OCI-LY7 (cell line): ENCODE results near the gene SCNN1B. TPM values are rescaled to one million over a fixed set of nuclear protein-coding genes. Genes with fewer than 3 reads are reported as not detected.

Source experiments
- BruUV-seq: library from RNA; stranded (reverse); fragments of 400-500 nt; replicated peaks from 2 replicates; lab custom pipeline; 2021; lab: Mats Ljungman, UMichigan
- CTCF ChIA-PET: fragments of 300-600 bp; sonication (Branson Sonifier 250); formaldehyde crosslinking; loops from one replicate; lab custom pipeline; 2022; ENCODE audit warnings: antibody characterized with exemption; ENCODE audit not compliant: unreplicated experiment; lab: Charles Lee
- POLR2A ChIA-PET: fragments of 300-600 bp; sonication (Branson Sonifier 250); formaldehyde crosslinking; loops from one replicate; lab custom pipeline; 2022; ENCODE audit warnings: antibody characterized with exemption; lab: Charles Lee
- DNase-seq: peaks from one replicate; pipeline ENCODE4 v3.0.0-alpha.2; 2015; ENCODE audit warnings: low spot score
- H2AFZ ChIP-seq: fragments of 200-600 bp; sonication (generic), shearing (Covaris generic); 2 replicates; pipeline ENCODE4 v1.6.1; 2014; ENCODE audit warnings: mild to moderate bottlenecking, antibody characterized with exemption, low read length, moderate library complexity
- H3K27ac ChIP-seq: fragments of 200-600 bp; sonication (generic); 2 replicates; pipeline ENCODE4 v1.5.1; 2014; ENCODE audit warnings: mixed run types, low read depth, mild to moderate bottlenecking, moderate library complexity, low read length, inconsistent platforms; ENCODE audit not compliant: poor library complexity, severe bottlenecking
- H3K36me3 ChIP-seq: fragments of 200-600 bp; sonication (generic); 2 replicates; pipeline ENCODE4 v1.6.1; 2014; ENCODE audit warnings: mild to moderate bottlenecking, antibody characterized with exemption, low read length, moderate library complexity, mixed read lengths; ENCODE audit not compliant: insufficient read depth
- H3K4me1 ChIP-seq: fragments of 200-600 bp; sonication (generic); 2 replicates; pipeline ENCODE4 v1.5.1; 2014; ENCODE audit warnings: mild to moderate bottlenecking, low read length; ENCODE audit not compliant: insufficient read depth, poor library complexity, severe bottlenecking
- H3K4me2 ChIP-seq: fragments of 200-600 bp; sonication (generic); 2 replicates; pipeline ENCODE4 v1.6.1; 2014; ENCODE audit warnings: mild to moderate bottlenecking, low read length
- H3K4me3 ChIP-seq: fragments of 200-600 bp; sonication (generic); 2 replicates; pipeline ENCODE4 v1.5.1; 2014; ENCODE audit warnings: mild to moderate bottlenecking, low read depth, low read length; ENCODE audit not compliant: poor library complexity, severe bottlenecking
- H3K79me2 ChIP-seq: fragments of 200-600 bp; sonication (generic); 2 replicates; pipeline ENCODE4 v1.6.1; 2016; ENCODE audit warnings: low read depth, mild to moderate bottlenecking, low read length, moderate library complexity, mixed read lengths; ENCODE audit not compliant: insufficient read depth
- H3K9me2 ChIP-seq: fragments of 200-600 bp; sonication (generic); 2 replicates; pipeline ENCODE4 v1.6.1; 2016; ENCODE audit warnings: mild to moderate bottlenecking, low read length, mixed read lengths; ENCODE audit not compliant: insufficient read depth
- H3K9me3 ChIP-seq: fragments of 200-600 bp; sonication (generic); 2 replicates; pipeline ENCODE4 v1.6.1; 2014; ENCODE audit warnings: mild to moderate bottlenecking, mixed run types, low read length, mixed read lengths
- H4K20me1 ChIP-seq: fragments of 200-600 bp; sonication (generic); 2 replicates; pipeline ENCODE4 v1.6.1; 2014; ENCODE audit warnings: mild to moderate bottlenecking, antibody characterized with exemption, low read length, moderate library complexity, mixed read lengths; ENCODE audit not compliant: insufficient read depth
- EZH2phosphoT487 ChIP-seq: fragments of 200-600 bp; sonication (generic); IDR thresholded peaks from 2 replicates; pipeline ENCODE4 v1.6.1; 2018; ENCODE audit warnings: low read depth, borderline replicate concordance, mild to moderate bottlenecking, mixed run types, antibody characterized with exemption, low read length, moderate library complexity, mixed read lengths
- intact Hi-C: fragments of 100-400 bp; cut with micrococcal nuclease; formaldehyde crosslinking; loops from one replicate; pipeline ENCODE4 v1.10.0; 2022; ENCODE audit not compliant: unreplicated experiment
- total RNA-seq, 2 experiments: library from RNA; depleted of rRNA in 1 of 2; stranded (reverse); fragments of >200 nt in 1 of 2; shearing (Covaris generic) in 1 of 2; gene quantifications; 2 replicates each; pipeline ENCODE4 v1.2.3, GENCODE V29; 2014 to 2022
- TF ChIP-seq, protein P1 (sequence below): fragments of 200-600 bp; sonication (generic); conservative IDR thresholded peaks from 2 replicates; pipeline ENCODE4 v1.5.1; 2014; ENCODE audit warnings: mild to moderate bottlenecking, antibody characterized with exemption, low read length, moderate library complexity, mixed read lengths

The SCNN1B gene
- total RNA-seq, 2 experiments from 2014 or later: 0.23 TPM; not detected in 1

DNA sequence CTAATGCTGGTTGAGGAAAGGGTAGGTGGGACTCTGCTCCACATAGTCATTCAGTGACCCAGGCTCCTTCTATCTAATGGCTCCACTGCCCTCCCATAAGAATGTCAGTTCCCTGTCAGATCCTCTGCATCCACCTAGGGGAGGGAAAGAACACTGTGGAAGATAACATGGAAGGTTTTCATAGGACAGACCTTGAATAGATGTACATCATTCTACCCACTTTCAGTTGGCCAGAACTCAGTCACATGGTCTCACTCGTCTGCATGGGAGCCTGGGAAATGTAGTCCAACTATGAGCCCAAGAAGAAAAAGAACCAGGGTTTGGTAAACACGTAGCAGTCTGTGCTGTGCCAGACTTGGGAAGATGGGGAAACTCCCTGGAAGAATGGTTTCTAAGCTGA is 27.1 kb upstream of the SCNN1B start:
- no peaks in the 10 kb centered on the region for H3K9me2 ChIP-seq
- no peaks in the 10 kb centered on the region for H4K20me1 ChIP-seq
- no peak overlapping the region for H3K27ac ChIP-seq
- H3K9me3 ChIP-seq: 0 out of 2 replicates have a peak, but pooled peaks cover 5% of the 10 kb centered on the region
- peak overlapping the region; percentile 18; the same call in 1 of the 2 replicates for H2AFZ ChIP-seq
- ChIA-PET POLR2A (no interaction called here), CTCF (no interaction called here)
- H3K4me3 ChIP-seq: no peak overlapping the region
- no peak for DNase-seq
- H3K36me3 ChIP-seq: no peaks in the 10 kb centered on the region
- intact Hi-C loops: no loop called here
- TF ChIP-seq, protein P1, sequence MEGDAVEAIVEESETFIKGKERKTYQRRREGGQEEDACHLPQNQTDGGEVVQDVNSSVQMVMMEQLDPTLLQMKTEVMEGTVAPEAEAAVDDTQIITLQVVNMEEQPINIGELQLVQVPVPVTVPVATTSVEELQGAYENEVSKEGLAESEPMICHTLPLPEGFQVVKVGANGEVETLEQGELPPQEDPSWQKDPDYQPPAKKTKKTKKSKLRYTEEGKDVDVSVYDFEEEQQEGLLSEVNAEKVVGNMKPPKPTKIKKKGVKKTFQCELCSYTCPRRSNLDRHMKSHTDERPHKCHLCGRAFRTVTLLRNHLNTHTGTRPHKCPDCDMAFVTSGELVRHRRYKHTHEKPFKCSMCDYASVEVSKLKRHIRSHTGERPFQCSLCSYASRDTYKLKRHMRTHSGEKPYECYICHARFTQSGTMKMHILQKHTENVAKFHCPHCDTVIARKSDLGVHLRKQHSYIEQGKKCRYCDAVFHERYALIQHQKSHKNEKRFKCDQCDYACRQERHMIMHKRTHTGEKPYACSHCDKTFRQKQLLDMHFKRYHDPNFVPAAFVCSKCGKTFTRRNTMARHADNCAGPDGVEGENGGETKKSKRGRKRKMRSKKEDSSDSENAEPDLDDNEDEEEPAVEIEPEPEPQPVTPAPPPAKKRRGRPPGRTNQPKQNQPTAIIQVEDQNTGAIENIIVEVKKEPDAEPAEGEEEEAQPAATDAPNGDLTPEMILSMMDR: no peak
- TF ChIP-seq EZH2phosphoT487: no peak
- no peak overlapping the region for H3K4me2 ChIP-seq
- H3K4me1 ChIP-seq: no peaks in the 10 kb centered on the region
- H3K79me2 ChIP-seq: no peaks in the 10 kb centered on the region
- no TSS peak for BruUV-seq

DNA sequence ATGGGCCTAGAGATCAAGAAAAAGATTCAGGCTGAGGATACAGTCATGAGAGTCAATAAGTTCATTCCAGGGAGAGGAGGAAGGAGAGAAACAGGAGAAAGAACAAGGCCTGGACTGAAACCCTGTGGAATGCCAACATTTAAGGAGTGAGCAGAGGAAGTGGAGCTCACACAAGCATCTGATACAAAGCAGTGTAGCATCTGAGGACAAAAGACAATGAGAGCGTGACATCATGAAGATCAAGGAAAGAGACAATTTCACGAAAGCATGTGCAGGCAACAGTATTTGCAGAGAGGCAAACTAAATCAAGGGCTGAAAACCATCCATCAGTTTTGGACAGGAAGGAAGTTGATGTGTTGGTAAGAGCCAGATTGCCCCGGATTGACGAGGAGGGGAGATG is 25.3 kb upstream of the SCNN1B start:
- no peaks in the 10 kb centered on the region for H3K9me3 ChIP-seq
- CTCF ChIA-PET: no interaction called here
- H3K4me2 ChIP-seq: no peak overlapping the region
- H3K79me2 ChIP-seq: no peaks in the 10 kb centered on the region
- BruUV-seq: no TSS peak
- H3K4me1 ChIP-seq: no peaks in the 10 kb centered on the region
- H3K36me3 ChIP-seq: no peaks in the 10 kb centered on the region
- no peak overlapping the region for H3K4me3 ChIP-seq
- intact Hi-C loops: no loop called here
- H3K27ac ChIP-seq: no peak overlapping the region
- no peak for DNase-seq
- H3K9me2 ChIP-seq: no peaks in the 10 kb centered on the region
- POLR2A ChIA-PET: interaction anchor here (0.6 kb wide), 1 partner anchor 11 kb away, joined by 3 read pairs; no protein-coding TSS in a partner anchor
- TF ChIP-seq, protein P1: no peak
- TF ChIP-seq EZH2phosphoT487: no peak
- no peaks in the 10 kb centered on the region for H4K20me1 ChIP-seq
- H2AFZ ChIP-seq: no peak overlapping the region

DNA sequence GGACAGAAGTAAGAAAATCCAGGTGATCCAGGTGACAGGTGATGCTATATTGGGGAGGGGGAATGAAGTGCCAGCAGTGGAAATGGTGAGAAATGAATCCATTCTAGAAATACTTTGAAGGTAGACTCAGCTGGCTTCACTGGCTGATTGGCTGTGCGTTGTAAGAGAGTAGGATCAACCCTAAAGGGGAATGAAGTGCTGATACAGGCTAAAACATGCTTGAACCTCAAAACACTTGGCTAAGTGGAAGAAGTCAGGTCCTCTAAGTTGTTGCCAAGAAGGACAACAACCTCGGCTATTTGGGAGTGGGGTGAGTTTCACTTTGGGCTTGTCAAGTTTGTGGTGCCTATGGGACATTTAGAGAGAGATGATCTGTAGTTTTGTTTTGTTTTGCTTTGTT is 24.1 kb upstream of the SCNN1B start:
- DNase-seq: no peak
- TF ChIP-seq, protein P1: no peak
- TF ChIP-seq EZH2phosphoT487: no peak
- Histone ChIP-seq H3K4me3 (no peak overlapping the region), H3K9me3 (no peaks in the 10 kb centered on the region), H3K4me2 (no peak overlapping the region), H2AFZ (no peak overlapping the region), H4K20me1 (no peaks in the 10 kb centered on the region), H3K79me2 (no peaks in the 10 kb centered on the region), H3K36me3 (no peaks in the 10 kb centered on the region), H3K27ac (no peak overlapping the region), H3K9me2 (no peaks in the 10 kb centered on the region), H3K4me1 (no peaks in the 10 kb centered on the region)
- ChIA-PET CTCF (no interaction called here), POLR2A (no interaction called here)
- no TSS peak for BruUV-seq
- intact Hi-C loops: no loop called here
